AG04449 (cell line): Measurements from ENCODE around the gene VSIR.

ENCODE experiments used
- CTCF ChIA-PET: fragments of 350-600 bp; formaldehyde crosslinking; extraction: SDS; loops from one replicate; lab custom pipeline; 2021; ENCODE audit warnings: antibody characterized with exemption; lab: Yijun Ruan, JAX
- POLR2A ChIA-PET: fragments of 400-600, 350-600 bp; formaldehyde crosslinking; extraction: SDS; loops from one replicate; lab custom pipeline; 2020; ENCODE audit warnings: antibody characterized with exemption, inconsistent platforms; lab: Yijun Ruan, JAX
- DNase-seq: peaks from one replicate; pipeline ENCODE4 v3.0.0-alpha.2; 2010; ENCODE audit warnings: low read depth, low spot score
- H3K4me3 ChIP-seq: 2 replicates; pipeline ENCODE4 v1.5.1; 2011; ENCODE audit warnings: low read depth, mild to moderate bottlenecking, control low read depth, low read length
- CTCF ChIP-seq: IDR thresholded peaks from one replicate; pipeline ENCODE4 v1.5.1; 2011; ENCODE audit warnings: mild to moderate bottlenecking, moderate library complexity, low read length, control low read depth, inconsistent platforms; ENCODE audit not compliant: insufficient read depth; ENCODE audit errors: missing control alignments

VSIR gene

DNA sequence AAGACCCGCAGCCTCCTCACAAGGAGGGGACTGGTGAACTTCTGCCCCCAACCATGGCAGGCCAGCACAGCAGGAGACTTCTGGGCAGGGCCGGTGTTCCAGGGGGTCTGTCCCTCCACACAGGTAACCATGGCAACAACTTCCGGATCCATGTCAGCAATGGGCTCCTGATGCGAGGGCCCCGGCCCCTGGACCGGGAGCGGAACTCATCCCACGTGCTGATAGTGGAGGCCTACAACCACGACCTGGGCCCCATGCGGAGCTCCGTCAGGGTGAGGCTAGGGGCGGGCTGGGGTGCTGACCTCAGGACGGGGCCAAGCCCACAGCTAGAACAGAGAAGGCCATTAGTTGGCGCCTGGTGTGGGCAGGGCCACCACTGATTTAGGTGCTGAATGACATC, 48.1 kb downstream of the VSIR start:
- ChIA-PET CTCF (interaction anchor here (0.8 to 3.0 kb wide), 8 partner anchors 10 to 171 kb away, joined by 3 to 13 read pairs (median 4); no protein-coding TSS in a partner anchor), POLR2A (no interaction called here)

DNA sequence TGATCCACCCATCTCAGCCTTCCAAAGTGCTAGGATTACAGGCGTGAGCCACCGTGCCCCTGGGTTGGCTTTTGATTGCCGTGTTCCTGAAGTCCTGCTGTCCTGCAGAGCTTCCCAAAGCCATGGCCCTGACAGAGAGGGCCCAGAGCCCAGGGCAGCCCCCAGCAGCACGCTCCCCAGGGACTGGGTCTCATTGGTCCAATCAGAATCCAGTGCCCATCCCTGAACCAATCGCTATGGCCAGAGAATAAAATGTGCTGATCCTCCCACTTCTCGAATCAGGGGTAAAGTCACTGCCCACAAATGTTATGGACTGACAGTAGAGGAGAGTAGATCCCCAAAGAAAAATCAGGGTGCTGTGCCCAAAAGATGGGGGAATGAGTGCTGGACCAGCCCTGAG, 48.8 kb downstream of the VSIR start:
- TF ChIP-seq CTCF: no peak
- CTCF ChIA-PET: interaction anchor here (1.2 to 1.9 kb wide), 4 partner anchors 10 to 28 kb away, joined by 3 to 5 read pairs (median 4); no protein-coding TSS in a partner anchor
- no peak for DNase-seq
- H3K4me3 ChIP-seq: no peak overlapping the region
- POLR2A ChIA-PET: no interaction called here

More for the DNA sequence above, 48.1 kb downstream of the VSIR start:
- no peak for TF ChIP-seq CTCF
- no peak for DNase-seq
- H3K4me3 ChIP-seq: no peak overlapping the region

DNA sequence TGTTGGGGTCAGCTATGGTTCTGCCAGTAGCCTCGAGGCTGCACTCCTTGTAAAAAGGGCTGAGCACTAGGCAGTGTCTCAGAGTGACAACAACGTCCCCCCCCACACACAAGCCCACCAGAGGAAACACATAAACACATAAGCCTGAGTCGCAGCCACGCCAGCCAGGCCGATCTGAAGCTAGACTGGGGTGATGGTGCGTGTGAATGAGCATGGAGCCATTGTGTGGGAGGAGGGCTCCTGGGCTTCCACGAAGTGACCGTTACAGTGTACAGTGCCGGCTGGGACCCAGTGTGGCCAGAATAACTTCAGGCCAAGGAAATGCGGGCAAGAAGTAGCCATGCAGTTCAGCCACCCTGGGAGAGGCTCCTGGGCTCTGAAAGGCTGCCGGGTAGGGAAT, 50.0 kb downstream of the VSIR start:
- DNase-seq: no peak
- H3K4me3 ChIP-seq: no peak overlapping the region
- no peak for TF ChIP-seq CTCF
- POLR2A ChIA-PET: no interaction called here
- CTCF ChIA-PET: interaction anchor here (0.8 to 1.8 kb wide), 4 partner anchors 9 to 50 kb away, joined by 3 to 4 read pairs (median 4); partner anchors contain the start of gene VSIR

DNA sequence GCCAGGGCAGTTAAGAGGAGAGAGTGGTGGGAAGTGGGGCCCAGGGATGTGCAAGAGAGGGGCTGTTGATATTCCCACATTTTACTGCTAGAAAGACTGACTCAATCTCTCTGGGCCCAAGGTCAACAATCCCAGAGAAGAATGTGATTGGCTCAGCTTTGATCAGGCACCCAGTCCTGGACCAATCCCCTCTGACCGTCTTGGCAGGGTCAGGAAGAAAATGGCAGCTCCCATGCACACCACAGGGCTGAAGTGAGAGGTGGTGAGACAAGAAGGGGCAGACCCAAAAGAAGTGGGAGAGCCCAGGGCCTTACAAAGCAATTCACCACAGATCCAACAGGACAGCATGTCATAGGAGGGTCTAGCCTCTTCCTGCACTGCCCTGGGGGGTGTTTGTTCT, 50.5 kb downstream of the VSIR start:
- H3K4me3 ChIP-seq: no peak overlapping the region
- TF ChIP-seq CTCF: no peak
- no peak for DNase-seq
- POLR2A ChIA-PET: no interaction called here
- CTCF ChIA-PET: interaction anchor here (0.6 to 1.8 kb wide), 4 partner anchors 8 to 26 kb away, joined by 3 to 4 read pairs (median 3); no protein-coding TSS in a partner anchor

DNA sequence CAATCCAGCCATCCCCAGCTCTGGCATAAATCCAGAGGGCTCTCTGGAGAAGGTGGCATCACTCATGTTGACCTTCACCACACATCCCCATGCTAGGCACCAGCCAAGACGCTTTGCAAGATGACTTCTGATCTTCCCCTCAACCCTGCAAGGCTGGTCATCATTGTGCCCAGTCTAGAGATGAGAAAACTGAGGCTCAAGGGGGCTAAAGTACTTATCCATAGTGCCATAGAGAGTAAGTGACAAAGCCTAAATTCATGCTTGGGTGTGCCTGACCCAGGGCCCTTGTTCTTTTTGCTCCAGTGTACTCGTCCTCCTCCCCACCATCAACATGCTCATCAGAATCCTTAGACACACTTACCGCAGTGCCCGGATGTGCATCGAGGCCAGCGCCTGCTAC, 52.0 kb downstream of the VSIR start:
- no peak for DNase-seq
- CTCF ChIA-PET: interaction anchor here (1.3 kb wide), 1 partner anchor 90 kb away, joined by 4 read pairs; no protein-coding TSS in a partner anchor
- H3K4me3 ChIP-seq: no peak overlapping the region
- POLR2A ChIA-PET: no interaction called here
- no peak for TF ChIP-seq CTCF

- POLR2A ChIA-PET: no interaction called here
- no peak overlapping the region for H3K4me3 ChIP-seq
- CTCF ChIA-PET: interaction anchor here (1.3 kb wide), 1 partner anchor 91 kb away, joined by 4 read pairs; no protein-coding TSS in a partner anchor
- DNase-seq: no peak
- TF ChIP-seq CTCF: no peak
Measured at GRCh38 chr10:71720288-71720687, 53.0 kb downstream of the VSIR start.
